K562 (cell line): ENCODE results near the gene NXF1. TPM values are rescaled to one million over a fixed set of nuclear protein-coding genes. Genes with fewer than 3 reads are reported as not detected.

Experiments used
- BHLHE40 ChIP-seq: IDR thresholded peaks from 2 replicates; pipeline ENCODE4 v1.6.1; 2011; ENCODE audit warnings: low read length, improper control_type of control experiment
- ESRRA ChIP-seq: fragments of 450-650 bp; IDR thresholded peaks from 2 replicates; pipeline ENCODE4 v1.6.1; 2014; ENCODE audit warnings: low read depth, mild to moderate bottlenecking, moderate library complexity, borderline replicate concordance
- ETS2 ChIP-seq: IDR thresholded peaks from 2 replicates; pipeline ENCODE4 v1.6.1; 2016; ENCODE audit warnings: borderline replicate concordance, missing genetic modification characterization, mild to moderate bottlenecking, moderate library complexity, missing compliant biosample characterization; ENCODE audit not compliant: poor library complexity, severe bottlenecking
- FOSL1 ChIP-seq: fragments of 200-800 bp; sonication (Bioruptor generic); conservative IDR thresholded peaks from 2 replicates; pipeline ENCODE4 v1.6.1; 2016; ENCODE audit warnings: missing genetic modification characterization, missing compliant biosample characterization
- LARP7 ChIP-seq: fragments of 450-650 bp; IDR thresholded peaks from 2 replicates; pipeline ENCODE4 v1.6.1; 2016
- MAFK ChIP-seq: IDR thresholded peaks from 2 replicates; pipeline ENCODE4 v1.6.1; 2011; ENCODE audit warnings: low read length, improper control_type of control experiment
- MEF2D ChIP-seq: conservative IDR thresholded peaks from 2 replicates; pipeline ENCODE4 v1.6.1; 2016; ENCODE audit warnings: low read depth, missing genetic modification characterization, missing compliant biosample characterization
- NELFE ChIP-seq: IDR thresholded peaks from 2 replicates; pipeline ENCODE4 v1.6.1; 2011; ENCODE audit warnings: mild to moderate bottlenecking; ENCODE audit not compliant: insufficient read depth, insufficient read length
- RAD51 ChIP-seq: fragments of 450-650 bp; IDR thresholded peaks from 2 replicates; pipeline ENCODE4 v1.7.1; 2016; ENCODE audit warnings: low read depth, mild to moderate bottlenecking, borderline replicate concordance
- RBM25 ChIP-seq: fragments of 200-400 bp; formaldehyde crosslinking; IDR thresholded peaks from 2 replicates; pipeline ENCODE4 v1.6.1; 2018; ENCODE audit warnings: low read length, low read depth, moderate library complexity; ENCODE audit not compliant: severe bottlenecking
- STAT5A ChIP-seq: IDR thresholded peaks from 2 replicates; pipeline ENCODE4 v1.6.1; 2012; ENCODE audit warnings: low read length, inconsistent platforms, borderline replicate concordance
- WHSC1 ChIP-seq: IDR thresholded peaks from one replicate; pipeline ENCODE4 v1.6.1; 2012; ENCODE audit warnings: low read length, control low read depth, inconsistent platforms
- ZNF174 ChIP-seq: fragments of 250-450 bp; sonication (Bioruptor Pico); IDR thresholded peaks from 2 replicates; pipeline ENCODE4 v1.4.0; 2020; ENCODE audit warnings: mild to moderate bottlenecking
- ZNF23 ChIP-seq: fragments of 250-450 bp; sonication (Bioruptor Pico); IDR thresholded peaks from 2 replicates; pipeline ENCODE4 v1.4.0; 2020; ENCODE audit warnings: mild to moderate bottlenecking
- ZNF561 ChIP-seq: fragments of 450-650 bp; formaldehyde crosslinking; conservative IDR thresholded peaks from 2 replicates; pipeline ENCODE4 v1.4.0; 2020; ENCODE audit warnings: mild to moderate bottlenecking, moderate library complexity
- polyA plus RNA-seq, 8 experiments: library from polyadenylated mRNA; depleted of rRNA in 4 of 8; stranded (reverse) in 5 of 8; unstranded in 3 of 8; fragments of >200 nt; fragmentation: Nextera tagmentation in 2 of 8; fragmentation: Illumina TruSeq in 1 of 8; extraction: Ambion mirVana in 2 of 8; extraction: Trizol in 1 of 8; gene quantifications; 2 replicates each; pipeline versions ENCODE4 v1.2.1 to v1.2.3, GENCODE V29; 2011 to 2014; ENCODE audit warnings: inconsistent platforms in 1 of 8, missing spikeins in 1 of 8
- total RNA-seq, 7 experiments: library from RNA; depleted of rRNA in 6 of 7; stranded (reverse); fragments of >200 nt in 6 of 7; fragmentation: Illumina TruSeq in 2 of 7; extraction: Trizol in 2 of 7; gene quantifications; 2 replicates each; pipeline versions ENCODE4 v1.2.1 to v1.2.3, GENCODE V29; 2011 to 2021; ENCODE audit warnings: low replicate concordance in 1 of 7
- TF ChIP-seq, protein P1 (sequence below): sonication (generic); IDR thresholded peaks from 2 replicates; pipeline ENCODE4 v1.6.1; 2016
- TF ChIP-seq, protein P2 (sequence below): fragments of 250-450 bp; sonication (Bioruptor Pico); IDR thresholded peaks from 2 replicates; pipeline ENCODE4 v1.8.0; 2022; ENCODE audit warnings: moderate library complexity, mild to moderate bottlenecking, inconsistent platforms
- TF ChIP-seq, protein P3 (sequence below): sonication (generic); formaldehyde crosslinking; IDR thresholded peaks from 2 replicates; pipeline ENCODE4 v1.8.0; 2022; ENCODE audit warnings: missing genetic modification reagents, mild to moderate bottlenecking, borderline replicate concordance
- TF ChIP-seq, protein P4 (sequence below), 3 experiments: fragments of 200-800 bp in 1 of 3; fragments of 250-450 bp in 1 of 3; fragments of 450-650 bp in 1 of 3; sonication (Bioruptor Pico) in 1 of 3; sonication (Bioruptor generic) in 1 of 3; formaldehyde crosslinking in 1 of 3; IDR thresholded peaks; 2 replicates each; pipeline versions ENCODE4 v1.6.1 to v1.8.0; 2016 to 2022; ENCODE audit warnings: mild to moderate bottlenecking in 2 of 3, missing genetic modification characterization in 2 of 3, missing compliant biosample characterization in 1 of 3, moderate library complexity in 1 of 3

Gene NXF1
- total and polyA plus RNA-seq, 9 of the 15 experiments (the other 6 are each of a cell fraction or from before 2014, with no cell fraction given), result 18.1 to 98.3 (median 35.8) TPM

DNA sequence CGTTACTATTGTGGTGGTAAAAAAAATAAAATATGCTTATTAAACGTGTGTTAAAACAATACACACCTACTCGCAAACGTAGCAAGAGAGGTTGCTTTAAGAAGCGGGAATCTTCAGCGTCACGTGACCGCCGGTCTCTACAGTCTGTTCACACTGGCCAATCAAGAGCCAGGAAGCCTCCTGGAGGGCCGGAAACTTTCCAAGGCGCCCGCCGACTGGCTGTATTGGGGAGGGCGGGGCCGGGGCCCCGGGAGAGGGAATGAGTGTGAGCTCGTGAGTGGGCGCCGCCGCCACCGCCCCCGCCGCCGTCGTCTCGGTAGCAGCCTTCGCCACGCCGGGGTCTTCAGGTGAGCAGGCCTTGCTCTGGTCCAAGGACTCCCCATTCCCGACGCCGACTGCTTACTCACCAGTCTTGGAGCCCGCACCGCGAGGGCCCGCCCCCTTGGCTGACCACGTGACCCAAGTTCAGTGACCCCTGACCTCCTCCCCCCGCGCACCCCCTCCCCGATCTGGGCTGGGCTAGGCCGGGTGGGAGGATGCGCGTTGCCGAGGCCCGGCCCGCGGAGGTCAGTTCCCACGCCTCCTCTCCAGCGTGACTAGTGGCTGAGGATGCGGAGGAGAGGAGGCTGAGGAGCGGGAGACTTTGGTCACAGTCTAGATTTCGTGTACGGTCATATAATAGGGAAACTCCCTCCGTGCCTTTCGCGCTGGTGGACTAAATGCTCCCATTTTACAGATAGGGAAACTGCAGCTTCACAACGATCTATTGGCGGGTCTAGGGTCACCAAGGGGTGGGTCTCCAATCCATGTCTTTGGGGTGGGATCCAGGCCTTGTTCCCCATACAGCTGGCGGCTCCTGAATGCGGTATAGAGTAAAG is 33.9 kb downstream of the NXF1 start, which contains the start of gene TAF6L (continued):
- TF ChIP-seq BHLHE40, result peak; percentile 92
- TF ChIP-seq STAT5A, result no peak
- no peak for TF ChIP-seq MEF2D (tag)
- TF ChIP-seq, protein P1, sequence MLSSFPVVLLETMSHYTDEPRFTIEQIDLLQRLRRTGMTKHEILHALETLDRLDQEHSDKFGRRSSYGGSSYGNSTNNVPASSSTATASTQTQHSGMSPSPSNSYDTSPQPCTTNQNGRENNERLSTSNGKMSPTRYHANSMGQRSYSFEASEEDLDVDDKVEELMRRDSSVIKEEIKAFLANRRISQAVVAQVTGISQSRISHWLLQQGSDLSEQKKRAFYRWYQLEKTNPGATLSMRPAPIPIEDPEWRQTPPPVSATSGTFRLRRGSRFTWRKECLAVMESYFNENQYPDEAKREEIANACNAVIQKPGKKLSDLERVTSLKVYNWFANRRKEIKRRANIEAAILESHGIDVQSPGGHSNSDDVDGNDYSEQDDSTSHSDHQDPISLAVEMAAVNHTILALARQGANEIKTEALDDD, result no peak
- TF ChIP-seq LARP7, result no peak
- TF ChIP-seq ZNF23 (CRISPR knock-in tag), result no peak
- no peak for TF ChIP-seq ZNF174 (CRISPR knock-in tag)
- no peak for TF ChIP-seq WHSC1
- TF ChIP-seq RBM25, result peak; percentile 95
- TF ChIP-seq, protein P2, sequence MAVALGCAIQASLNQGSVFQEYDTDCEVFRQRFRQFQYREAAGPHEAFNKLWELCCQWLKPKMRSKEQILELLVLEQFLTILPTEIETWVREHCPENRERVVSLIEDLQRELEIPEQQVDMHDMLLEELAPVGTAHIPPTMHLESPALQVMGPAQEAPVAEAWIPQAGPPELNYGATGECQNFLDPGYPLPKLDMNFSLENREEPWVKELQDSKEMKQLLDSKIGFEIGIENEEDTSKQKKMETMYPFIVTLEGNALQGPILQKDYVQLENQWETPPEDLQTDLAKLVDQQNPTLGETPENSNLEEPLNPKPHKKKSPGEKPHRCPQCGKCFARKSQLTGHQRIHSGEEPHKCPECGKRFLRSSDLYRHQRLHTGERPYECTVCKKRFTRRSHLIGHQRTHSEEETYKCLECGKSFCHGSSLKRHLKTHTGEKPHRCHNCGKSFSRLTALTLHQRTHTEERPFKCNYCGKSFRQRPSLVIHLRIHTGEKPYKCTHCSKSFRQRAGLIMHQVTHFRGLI (CRISPR knock-in tag), result no peak
- no peak for TF ChIP-seq ETS2
- peak; percentile 42 for TF ChIP-seq FOSL1
- TF ChIP-seq, protein P3, sequence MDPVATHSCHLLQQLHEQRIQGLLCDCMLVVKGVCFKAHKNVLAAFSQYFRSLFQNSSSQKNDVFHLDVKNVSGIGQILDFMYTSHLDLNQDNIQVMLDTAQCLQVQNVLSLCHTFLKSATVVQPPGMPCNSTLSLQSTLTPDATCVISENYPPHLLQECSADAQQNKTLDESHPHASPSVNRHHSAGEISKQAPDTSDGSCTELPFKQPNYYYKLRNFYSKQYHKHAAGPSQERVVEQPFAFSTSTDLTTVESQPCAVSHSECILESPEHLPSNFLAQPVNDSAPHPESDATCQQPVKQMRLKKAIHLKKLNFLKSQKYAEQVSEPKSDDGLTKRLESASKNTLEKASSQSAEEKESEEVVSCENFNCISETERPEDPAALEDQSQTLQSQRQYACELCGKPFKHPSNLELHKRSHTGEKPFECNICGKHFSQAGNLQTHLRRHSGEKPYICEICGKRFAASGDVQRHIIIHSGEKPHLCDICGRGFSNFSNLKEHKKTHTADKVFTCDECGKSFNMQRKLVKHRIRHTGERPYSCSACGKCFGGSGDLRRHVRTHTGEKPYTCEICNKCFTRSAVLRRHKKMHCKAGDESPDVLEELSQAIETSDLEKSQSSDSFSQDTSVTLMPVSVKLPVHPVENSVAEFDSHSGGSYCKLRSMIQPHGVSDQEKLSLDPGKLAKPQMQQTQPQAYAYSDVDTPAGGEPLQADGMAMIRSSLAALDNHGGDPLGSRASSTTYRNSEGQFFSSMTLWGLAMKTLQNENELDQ (CRISPR knock-in tag), result no peak
- no peak for TF ChIP-seq ZNF561 (CRISPR knock-in tag)
- TF ChIP-seq RAD51, result peak; percentile 99
- no peak for TF ChIP-seq NELFE
- TF ChIP-seq, protein P4, sequence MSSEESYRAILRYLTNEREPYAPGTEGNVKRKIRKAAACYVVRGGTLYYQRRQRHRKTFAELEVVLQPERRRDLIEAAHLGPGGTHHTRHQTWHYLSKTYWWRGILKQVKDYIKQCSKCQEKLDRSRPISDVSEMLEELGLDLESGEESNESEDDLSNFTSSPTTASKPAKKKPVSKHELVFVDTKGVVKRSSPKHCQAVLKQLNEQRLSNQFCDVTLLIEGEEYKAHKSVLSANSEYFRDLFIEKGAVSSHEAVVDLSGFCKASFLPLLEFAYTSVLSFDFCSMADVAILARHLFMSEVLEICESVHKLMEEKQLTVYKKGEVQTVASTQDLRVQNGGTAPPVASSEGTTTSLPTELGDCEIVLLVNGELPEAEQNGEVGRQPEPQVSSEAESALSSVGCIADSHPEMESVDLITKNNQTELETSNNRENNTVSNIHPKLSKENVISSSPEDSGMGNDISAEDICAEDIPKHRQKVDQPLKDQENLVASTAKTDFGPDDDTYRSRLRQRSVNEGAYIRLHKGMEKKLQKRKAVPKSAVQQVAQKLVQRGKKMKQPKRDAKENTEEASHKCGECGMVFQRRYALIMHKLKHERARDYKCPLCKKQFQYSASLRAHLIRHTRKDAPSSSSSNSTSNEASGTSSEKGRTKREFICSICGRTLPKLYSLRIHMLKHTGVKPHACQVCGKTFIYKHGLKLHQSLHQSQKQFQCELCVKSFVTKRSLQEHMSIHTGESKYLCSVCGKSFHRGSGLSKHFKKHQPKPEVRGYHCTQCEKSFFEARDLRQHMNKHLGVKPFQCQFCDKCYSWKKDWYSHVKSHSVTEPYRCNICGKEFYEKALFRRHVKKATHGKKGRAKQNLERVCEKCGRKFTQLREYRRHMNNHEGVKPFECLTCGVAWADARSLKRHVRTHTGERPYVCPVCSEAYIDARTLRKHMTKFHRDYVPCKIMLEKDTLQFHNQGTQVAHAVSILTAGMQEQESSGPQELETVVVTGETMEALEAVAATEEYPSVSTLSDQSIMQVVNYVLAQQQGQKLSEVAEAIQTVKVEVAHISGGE (CRISPR knock-in tag; IDR thresholded peaks at IDR 0.05), result no peak; a peak in 1 of 6 replicates
- TF ChIP-seq ESRRA, result 0 out of 2 replicates have a peak, but pooled peaks have one; percentile 60
- TF ChIP-seq MAFK, result peak; percentile 4; the same call in 1 of the 2 replicates
